ENCODE data around the gene UTP11.
A peak's percentile ranks its signal among the peaks of the same experiment; 100 is the strongest.

Gene UTP11

GRCh38 chr1:38046884-38047602, 34.5 kb downstream of the UTP11 start:
- DNase-seq, result peak; percentile 73 to 77

- no peak for DNase-seq
Measured at GRCh38 chr1:38047603-38048141, 35.1 kb downstream of the UTP11 start.

GRCh38 chr1:38050397-38051078, 38.0 kb downstream of the UTP11 start:
- no peak for DNase-seq

- no peak for DNase-seq
Measured at GRCh38 chr1:38051079-38051543, 38.6 kb downstream of the UTP11 start.

- DNase-seq, result no peak
Measured at GRCh38 chr1:38052750-38053415, 40.3 kb downstream of the UTP11 start.

- no peak for DNase-seq
Measured at GRCh38 chr1:38053416-38054091, 41.0 kb downstream of the UTP11 start.

- no peak for DNase-seq
Measured at GRCh38 chr1:38055398-38055797, 42.9 kb downstream of the UTP11 start.

- DNase-seq, result no peak
Measured at GRCh38 chr1:38055965-38056364, 43.4 kb downstream of the UTP11 start.

GRCh38 chr1:38059635-38060250, 47.2 kb downstream of the UTP11 start:
- DNase-seq, result no peak

- DNase-seq, result no peak
Measured at GRCh38 chr1:38060498-38060897, 48.0 kb downstream of the UTP11 start.

- no peak for DNase-seq
Measured at GRCh38 chr1:38061290-38061689, 48.8 kb downstream of the UTP11 start.

- DNase-seq, result no peak
Measured at GRCh38 chr1:38061883-38062328, 49.4 kb downstream of the UTP11 start.

- no peak for DNase-seq
Measured at GRCh38 chr1:38062361-38063288, 50.1 kb downstream of the UTP11 start.

- DNase-seq, result no peak
Measured at GRCh38 chr1:38063616-38064015, 51.1 kb downstream of the UTP11 start.

GRCh38 chr1:38064197-38064903, 51.8 kb downstream of the UTP11 start:
- DNase-seq, result no peak

GRCh38 chr1:38068220-38068979, 55.9 kb downstream of the UTP11 start:
- DNase-seq, result no peak

- no peak for DNase-seq
Measured at GRCh38 chr1:38068980-38069340, 56.4 kb downstream of the UTP11 start.

GRCh38 chr1:38071312-38072256, 59.0 kb downstream of the UTP11 start:
- DNase-seq, result no peak

- DNase-seq, result no peak
Measured at GRCh38 chr1:38072858-38073257, 60.3 kb downstream of the UTP11 start.
